Measurements from ENCODE around the gene CACNA2D2.

- TF ChIP-seq ZSCAN5A (tag by site-specific recombination; IDR thresholded peaks at IDR 0.05) (no peak), ZNF18 (tag by site-specific recombination; IDR thresholded peaks at IDR 0.05) (no peak), CTCF (tag by site-specific recombination; IDR thresholded peaks at IDR 0.05) (no peak), ZSCAN18 (tag by site-specific recombination; IDR thresholded peaks at IDR 0.05) (no peak), ZNF146 (tag by site-specific recombination; IDR thresholded peaks at IDR 0.05) (no peak), ELK4 (IDR thresholded peaks at IDR 0.05; ENCODE audit: borderline replicate concordance, low read depth, low read length) (no peak), ZNF157 (tag by site-specific recombination; IDR thresholded peaks at IDR 0.05) (no peak), ZNF777 (tag by site-specific recombination; IDR thresholded peaks at IDR 0.05; ENCODE audit: borderline replicate concordance) (no peak), REST (tag by site-specific recombination; IDR thresholded peaks at IDR 0.05) (peak; percentile 97), ZNF830 (tag by site-specific recombination; IDR thresholded peaks at IDR 0.05; ENCODE audit: low read depth) (no peak)
These were observed 98.2 kb downstream of the CACNA2D2 start for GRCh38 chr3:50405249-50405648.

All from HEK293 (cell line).